Fibroblast of lung (primary cell): Measurements from ENCODE around the gene PET117. TPM values are rescaled to one million over a fixed set of nuclear protein-coding genes. Genes with fewer than 3 reads are reported as not detected.

ENCODE experiments used
- DNase-seq, 2 donors: peaks; one replicate each; pipeline versions ENCODE4 v3.0.0 to v3.0.0-alpha.2; 2010; ENCODE audit warnings: low read depth in 2 of 2
- H2AFZ ChIP-seq: 2 replicates; pipeline ENCODE4 v1.5.1; 2012; ENCODE audit warnings: low read length, control low read depth, inconsistent platforms
- H3K27ac ChIP-seq: 2 replicates; pipeline ENCODE4 v1.5.1; 2011; ENCODE audit warnings: low read length, control low read depth; ENCODE audit not compliant: insufficient read depth
- H3K27me3 ChIP-seq: 2 replicates; pipeline ENCODE4 v1.5.1; 2011; ENCODE audit warnings: mild to moderate bottlenecking, low read length; ENCODE audit not compliant: control insufficient read depth, insufficient read depth
- H3K36me3 ChIP-seq: 2 replicates; pipeline ENCODE4 v1.5.1; 2011; ENCODE audit warnings: low read length; ENCODE audit not compliant: control insufficient read depth, insufficient read depth
- H3K4me1 ChIP-seq: 2 replicates; pipeline ENCODE4 v1.5.1; 2011; ENCODE audit warnings: low read length; ENCODE audit not compliant: control insufficient read depth, insufficient read depth; ENCODE audit errors: extremely low read depth
- H3K4me2 ChIP-seq: 2 replicates; pipeline ENCODE4 v1.5.1; 2011; ENCODE audit warnings: low read length, control low read depth; ENCODE audit not compliant: insufficient read depth; ENCODE audit errors: extremely low read depth
- H3K4me3 ChIP-seq, 4 experiments: fragments of 200-600 bp in 1 of 4; sonication (generic) in 1 of 4; replicated peaks in 1 of 4; 2 replicates each; pipeline ENCODE4 v1.5.1; 2011 to 2016; ENCODE audit warnings: low read length in 4 of 4, low read depth in 3 of 4, mild to moderate bottlenecking in 3 of 4, control low read depth in 2 of 4, inconsistent platforms in 1 of 4, mixed read lengths in 1 of 4; ENCODE audit not compliant: insufficient read depth in 1 of 4; ENCODE audit errors: control extremely low read depth in 1 of 4
- H3K79me2 ChIP-seq: 2 replicates; pipeline ENCODE4 v1.5.1; 2012; ENCODE audit warnings: mild to moderate bottlenecking, low read length, inconsistent platforms; ENCODE audit not compliant: control insufficient read depth, insufficient read depth
- H3K9ac ChIP-seq: 2 replicates; pipeline ENCODE4 v1.5.1; 2011; ENCODE audit warnings: mild to moderate bottlenecking, low read length, control low read depth; ENCODE audit not compliant: insufficient read depth
- H3K9me3 ChIP-seq: 2 replicates; pipeline ENCODE4 v1.5.1; 2012; ENCODE audit warnings: low read depth, low read length; ENCODE audit not compliant: control insufficient read depth, insufficient read depth
- H4K20me1 ChIP-seq: 2 replicates; pipeline ENCODE4 v1.5.1; 2011; ENCODE audit warnings: low read length; ENCODE audit not compliant: control insufficient read depth, insufficient read depth; ENCODE audit errors: extremely low read depth
- CTCF ChIP-seq, 2 donors: IDR thresholded peaks in 1 of 2; conservative IDR thresholded peaks in 1 of 2; 1 replicate in 1 of 2; 2 replicates in 1 of 2; pipeline ENCODE4 v1.5.1; 2011 to 2012; ENCODE audit warnings: low read length in 2 of 2, control low read depth in 1 of 2, inconsistent platforms in 1 of 2, low read depth in 1 of 2, mild to moderate bottlenecking in 1 of 2
- EZH2 ChIP-seq: IDR thresholded peaks from 2 replicates; pipeline ENCODE4 v1.5.1; 2012; ENCODE audit warnings: low read length, control low read depth, mild to moderate bottlenecking; ENCODE audit errors: missing control alignments
- polyA plus RNA-seq, 2 donors: library from polyadenylated mRNA; depleted of rRNA in 1 of 2; stranded (reverse) in 1 of 2; unstranded in 1 of 2; fragments of >200 nt; gene quantifications; 2 replicates each; pipeline ENCODE4 v1.2.1, GENCODE V29; 2011 to 2012; ENCODE audit warnings: missing spikeins in 1 of 2
- total RNA-seq: library from RNA; depleted of rRNA; stranded (reverse); fragments of >200 nt; gene quantifications from 2 replicates; pipeline ENCODE4 v1.2.1, GENCODE V29; 2014

Gene PET117
- total and polyA plus RNA-seq, 2 donors (not counting 1 experiment from before 2014, with no cell fraction given) = 12.1 to 13.2 TPM

- no peak overlapping the region for H3K9ac ChIP-seq
- H4K20me1 ChIP-seq = no peaks in the 10 kb centered on the region
- H3K4me1 ChIP-seq = no peaks in the 10 kb centered on the region
- no peaks in the 10 kb centered on the region for H3K9me3 ChIP-seq
- no peaks in the 10 kb centered on the region for H3K36me3 ChIP-seq
- H3K27me3 ChIP-seq = no peaks in the 10 kb centered on the region
- H2AFZ ChIP-seq = no peak overlapping the region
- H3K27ac ChIP-seq = no peak overlapping the region
- no peak overlapping the region for H3K4me2 ChIP-seq
- DNase-seq = no peak
- no peaks in the 10 kb centered on the region for H3K79me2 ChIP-seq
- TF ChIP-seq CTCF (conservative IDR thresholded peaks at IDR 0.05 in 1 of 2, IDR thresholded peaks at IDR 0.05 in 1 of 2; ENCODE audit: low read depth in 1 of 2, low read length in 2 of 2) = no peak
- TF ChIP-seq EZH2 = no peak
- no peak overlapping the region for H3K4me3 ChIP-seq
These were observed 5.0 kb upstream of the PET117 start for GRCh38 chr20:18132663-18133062.

- Histone ChIP-seq H3K27ac (no peak overlapping the region), H3K4me1 (no peaks in the 10 kb centered on the region), H3K9me3 (no peaks in the 10 kb centered on the region), H3K36me3 (no peaks in the 10 kb centered on the region), H3K27me3 (no peaks in the 10 kb centered on the region), H3K9ac (no peak overlapping the region), H4K20me1 (no peaks in the 10 kb centered on the region), H3K79me2 (peaks cover 9% of the 10 kb centered on the region), H3K4me2 (no peak overlapping the region), H2AFZ (no peak overlapping the region), H3K4me3 (no peak overlapping the region)
- no peak for TF ChIP-seq EZH2
- no peak for TF ChIP-seq CTCF (conservative IDR thresholded peaks at IDR 0.05 in 1 of 2, IDR thresholded peaks at IDR 0.05 in 1 of 2; ENCODE audit: low read depth in 1 of 2, low read length in 2 of 2)
- no peak for DNase-seq
These were observed 3.7 kb upstream of the PET117 start for GRCh38 chr20:18133962-18134361.

GRCh38 chr20:18138266-18138582 is 561 bp downstream of the PET117 start:
- Histone ChIP-seq H3K79me2 (peaks cover 21% of the 10 kb centered on the region), H2AFZ (peak overlapping the region; percentile 86), H3K27me3 (no peaks in the 10 kb centered on the region), H3K36me3 (no peaks in the 10 kb centered on the region), H4K20me1 (no peaks in the 10 kb centered on the region), H3K4me3 (peak overlapping the region; percentile 48 to 94 (median 77)), H3K4me1 (no peaks in the 10 kb centered on the region), H3K27ac (peak overlapping the region; percentile 68), H3K4me2 (peak overlapping the region; percentile 91), H3K9me3 (no peaks in the 10 kb centered on the region), H3K9ac (peak overlapping the region; percentile 80)
- TF ChIP-seq EZH2 (no peak), CTCF (conservative IDR thresholded peaks at IDR 0.05 in 1 of 2, IDR thresholded peaks at IDR 0.05 in 1 of 2; ENCODE audit: low read depth in 1 of 2, low read length in 2 of 2) (no peak)
- no peak for DNase-seq
